ENCODE results near the gene FAM135A. TPM values are rescaled to one million over a fixed set of nuclear protein-coding genes. Genes with fewer than 3 reads are reported as not detected.

FAM135A gene
- total RNA-seq, 1 donor from 2014 or later = 84.0 TPM

Other genes with a start within 250 kb of the FAM135A start
- gene COL9A1, start 110.4 kb upstream of the FAM135A start, total RNA-seq (ENCODE audit: insufficient read depth, low replicate concordance) = 9.4 TPM
- 4.6 TPM for gene SDHAF4, start 153.4 kb downstream of the FAM135A start, total RNA-seq (ENCODE audit: insufficient read depth, low replicate concordance)